AG10803 (cell line): ENCODE results near the gene SLC25A10.

Experiments
- DNase-seq: peaks from one replicate; pipeline ENCODE4 v3.0.0; 2010; ENCODE audit warnings: low read depth
- H3K4me3 ChIP-seq: 2 replicates; pipeline ENCODE4 v1.5.1; 2011; ENCODE audit warnings: mild to moderate bottlenecking, low read length, control low read depth
- CTCF ChIP-seq: conservative IDR thresholded peaks from 2 replicates; pipeline ENCODE4 v1.5.1; 2011; ENCODE audit warnings: mild to moderate bottlenecking, low read length, control low read depth, inconsistent platforms

Gene SLC25A10

GRCh38 chr17:81687770-81688541, 24.1 kb upstream of the SLC25A10 start:
- H3K4me3 ChIP-seq, result no peak overlapping the region
- no peak for DNase-seq
- no peak for TF ChIP-seq CTCF

GRCh38 chr17:81688616-81689015, 23.5 kb upstream of the SLC25A10 start:
- DNase-seq, result no peak
- TF ChIP-seq CTCF, result no peak
- no peak overlapping the region for H3K4me3 ChIP-seq

GRCh38 chr17:81690066-81690465, 22.0 kb upstream of the SLC25A10 start:
- no peak overlapping the region for H3K4me3 ChIP-seq
- DNase-seq, result no peak
- no peak for TF ChIP-seq CTCF

- no peak overlapping the region for H3K4me3 ChIP-seq
- no peak for TF ChIP-seq CTCF
- no peak for DNase-seq
Measured at GRCh38 chr17:81690549-81690948, 21.5 kb upstream of the SLC25A10 start.

- DNase-seq, result no peak
- TF ChIP-seq CTCF, result no peak
- H3K4me3 ChIP-seq, result no peak overlapping the region
Measured at GRCh38 chr17:81691196-81691595, 20.9 kb upstream of the SLC25A10 start.

GRCh38 chr17:81691608-81692007, 20.5 kb upstream of the SLC25A10 start:
- DNase-seq, result no peak
- no peak for TF ChIP-seq CTCF
- H3K4me3 ChIP-seq, result no peak overlapping the region

GRCh38 chr17:81693509-81694210, 18.4 kb upstream of the SLC25A10 start:
- no peak for DNase-seq
- no peak overlapping the region for H3K4me3 ChIP-seq
- no peak for TF ChIP-seq CTCF
